ENCODE results near the gene COIL. TPM values are rescaled to one million over a fixed set of nuclear protein-coding genes. Genes with fewer than 3 reads are reported as not detected.

Gene COIL
- total and polyA plus RNA-seq, 9 of the 15 experiments (the other 6 are each of a cell fraction or from before 2014, with no cell fraction given) = 23.9 to 41.3 (median 28.7) TPM

- peak; percentile 39; the same call in 1 of the 2 replicates for TF ChIP-seq RBFOX2 (IDR thresholded peaks at IDR 0.05; ENCODE audit: low read depth, low read length)
- TF ChIP-seq MCM5 (IDR thresholded peaks at IDR 0.05; ENCODE audit: low read depth) = no peak
- TF ChIP-seq ILF3 (IDR thresholded peaks at IDR 0.05; ENCODE audit: borderline replicate concordance) = no peak
- TF ChIP-seq FOXM1 (IDR thresholded peaks at IDR 0.05; ENCODE audit: low read depth) = peak; percentile 65; the same call in 1 of the 2 replicates
- no peak for TF ChIP-seq FOXM1 (CRISPR knock-in tag; IDR thresholded peaks at IDR 0.05; ENCODE audit: low read depth)
- TF ChIP-seq ZBTB40 (IDR thresholded peaks at IDR 0.05) = no peak
- TF ChIP-seq ZBTB40 (CRISPR knock-in tag; IDR thresholded peaks at IDR 0.05) = no peak
- TF ChIP-seq U2AF1 (optimal IDR thresholded peaks at IDR 0.05; ENCODE audit: low read depth, low read length) = no peak
- TF ChIP-seq YBX1 (IDR thresholded peaks at IDR 0.05) = no peak
- peak; percentile 64; the same call in 1 of the 2 replicates for TF ChIP-seq BHLHE40 (IDR thresholded peaks at IDR 0.05; ENCODE audit: low read length)
- TF ChIP-seq NONO (IDR thresholded peaks at IDR 0.05; ENCODE audit: low read depth in 2 of 2, low read length in 1 of 2) = no peak
- no peak for TF ChIP-seq ZNF217 (CRISPR knock-in tag; IDR thresholded peaks at IDR 0.05)
- no peak for TF ChIP-seq GTF2E2 (tag; IDR thresholded peaks at IDR 0.05)
- TF ChIP-seq ZNF77 (CRISPR knock-in tag; IDR thresholded peaks at IDR 0.05) = no peak
Measured at GRCh38 chr17:56985371-56986162, 24.7 kb upstream of the COIL start (continued).
